ENCODE measurements around the gene MITF. TPM values are rescaled to one million over a fixed set of nuclear protein-coding genes. Genes with fewer than 3 reads are reported as not detected.
A peak's percentile ranks its signal among the peaks of the same experiment; 100 is the strongest.

Gene MITF
- total RNA-seq, 2 donors from 2014 or later = 0.28 TPM; not detected in 1

- DNase-seq (ENCODE audit: low spot score) = no peak
- Mint-ChIP-seq H3K4me3 (no peak overlapping the region), H3K9me3 (no peaks in the 10 kb centered on the region), H3K4me1 (ENCODE audit: low read depth in 2 of 2) (no peaks in the 10 kb centered on the region), H3K27me3 (no peaks in the 10 kb centered on the region), H3K27ac (no peak overlapping the region), H3K36me3 (no peaks in the 10 kb centered on the region)
- no peak for ATAC-seq
These were observed 24.1 kb upstream of the MITF start for GRCh38 chr3:69715204-69715603.

GRCh38 chr3:69716119-69716518 is 23.1 kb upstream of the MITF start:
- Mint-ChIP-seq H3K27ac (no peak overlapping the region), H3K4me3 (no peak overlapping the region), H3K9me3 (no peaks in the 10 kb centered on the region), H3K4me1 (ENCODE audit: low read depth in 2 of 2) (no peaks in the 10 kb centered on the region), H3K27me3 (no peaks in the 10 kb centered on the region), H3K36me3 (no peaks in the 10 kb centered on the region)
- DNase-seq (ENCODE audit: low spot score) = no peak
- peak in 1 of 2 donors; percentile 52 for ATAC-seq

DNA sequence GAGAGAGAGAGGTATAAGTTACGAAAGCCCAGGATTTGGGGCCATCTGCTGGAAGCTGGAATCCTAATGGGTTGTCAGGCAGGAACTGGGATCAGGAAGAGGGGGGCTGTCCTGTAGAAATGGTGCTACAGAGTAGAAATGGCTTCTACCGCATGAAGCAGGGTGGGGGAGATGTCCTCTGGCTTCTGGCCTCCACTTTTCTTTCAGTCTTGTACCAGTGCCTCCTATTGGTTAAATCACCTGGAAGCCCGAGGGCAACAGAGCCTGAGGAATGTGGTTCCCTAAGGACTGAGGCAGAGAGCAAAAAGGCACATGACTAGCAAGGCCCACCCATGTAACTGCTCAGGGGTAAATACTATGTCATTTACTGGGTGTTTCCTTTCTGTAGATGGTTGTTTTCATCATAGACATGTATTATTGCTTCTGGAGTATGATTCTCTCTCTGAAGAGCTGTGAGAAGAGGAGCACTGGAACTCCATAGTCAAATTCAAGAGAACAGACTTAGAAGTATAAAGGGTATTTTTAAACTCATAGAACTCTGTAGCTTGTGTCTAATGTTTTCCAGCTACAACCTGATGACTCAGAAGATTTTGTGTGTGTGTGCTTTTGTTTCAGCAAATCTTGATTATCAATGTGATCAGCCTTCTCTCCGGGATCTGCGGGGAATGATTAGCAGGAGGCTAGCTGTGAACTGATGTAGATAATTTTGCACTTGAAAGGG is 20.2 kb upstream of the MITF start:
- ATAC-seq = no peak

GRCh38 chr3:69719587-69720122 is 19.6 kb upstream of the MITF start:
- no peak for ATAC-seq
- no peak for DNase-seq (ENCODE audit: low spot score)
- Mint-ChIP-seq H3K4me1 (ENCODE audit: low read depth in 2 of 2) (no peaks in the 10 kb centered on the region), H3K27me3 (no peaks in the 10 kb centered on the region), H3K27ac (no peak overlapping the region), H3K36me3 (no peaks in the 10 kb centered on the region), H3K9me3 (no peaks in the 10 kb centered on the region), H3K4me3 (no peak overlapping the region)

More for the DNA sequence above, 20.2 kb upstream of the MITF start:
- Mint-ChIP-seq H3K4me3 (no peak overlapping the region), H3K9me3 (no peaks in the 10 kb centered on the region), H3K27me3 (no peaks in the 10 kb centered on the region), H3K27ac (no peak overlapping the region), H3K36me3 (no peaks in the 10 kb centered on the region), H3K4me1 (ENCODE audit: low read depth in 2 of 2) (no peaks in the 10 kb centered on the region)
- DNase-seq (ENCODE audit: low spot score) = no peak

GRCh38 chr3:69720824-69721223 is 18.4 kb upstream of the MITF start:
- no peak for ATAC-seq
- no peak overlapping the region for H3K4me3 Mint-ChIP-seq
- H3K27me3 Mint-ChIP-seq = no peaks in the 10 kb centered on the region
- no peaks in the 10 kb centered on the region for H3K9me3 Mint-ChIP-seq
- no peaks in the 10 kb centered on the region for H3K36me3 Mint-ChIP-seq
- no peaks in the 10 kb centered on the region for H3K4me1 Mint-ChIP-seq (ENCODE audit: low read depth in 2 of 2)
- DNase-seq (ENCODE audit: low spot score) = no peak
- H3K27ac Mint-ChIP-seq = no peak overlapping the region

DNA sequence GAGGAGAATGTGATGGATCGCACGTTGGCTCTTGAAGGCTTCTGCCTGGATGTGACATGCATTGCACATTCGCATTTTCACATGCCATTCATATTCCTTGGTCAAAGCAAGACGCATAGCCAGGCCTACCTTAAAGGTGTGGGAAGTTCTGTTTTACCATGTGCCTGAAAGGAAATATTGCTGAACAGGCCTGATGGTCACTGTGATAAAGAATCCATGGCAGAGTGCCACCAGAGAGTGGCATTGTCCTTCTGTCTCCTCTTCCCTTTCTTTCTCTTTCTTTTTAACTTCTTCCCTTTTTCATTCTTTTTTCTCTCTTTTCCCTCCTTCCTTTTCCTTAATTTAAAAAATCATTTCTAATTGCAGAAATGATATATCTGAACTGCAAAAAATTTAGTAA is 15.9 kb upstream of the MITF start:
- Mint-ChIP-seq H3K9me3 (no peaks in the 10 kb centered on the region), H3K4me3 (no peak overlapping the region), H3K36me3 (no peaks in the 10 kb centered on the region), H3K4me1 (ENCODE audit: low read depth in 2 of 2) (no peaks in the 10 kb centered on the region), H3K27ac (no peak overlapping the region), H3K27me3 (peaks cover 0 to 2% of the 10 kb centered on the region in 2 donors)
- ATAC-seq (no peak), DNase-seq (ENCODE audit: low spot score) (no peak)

DNA sequence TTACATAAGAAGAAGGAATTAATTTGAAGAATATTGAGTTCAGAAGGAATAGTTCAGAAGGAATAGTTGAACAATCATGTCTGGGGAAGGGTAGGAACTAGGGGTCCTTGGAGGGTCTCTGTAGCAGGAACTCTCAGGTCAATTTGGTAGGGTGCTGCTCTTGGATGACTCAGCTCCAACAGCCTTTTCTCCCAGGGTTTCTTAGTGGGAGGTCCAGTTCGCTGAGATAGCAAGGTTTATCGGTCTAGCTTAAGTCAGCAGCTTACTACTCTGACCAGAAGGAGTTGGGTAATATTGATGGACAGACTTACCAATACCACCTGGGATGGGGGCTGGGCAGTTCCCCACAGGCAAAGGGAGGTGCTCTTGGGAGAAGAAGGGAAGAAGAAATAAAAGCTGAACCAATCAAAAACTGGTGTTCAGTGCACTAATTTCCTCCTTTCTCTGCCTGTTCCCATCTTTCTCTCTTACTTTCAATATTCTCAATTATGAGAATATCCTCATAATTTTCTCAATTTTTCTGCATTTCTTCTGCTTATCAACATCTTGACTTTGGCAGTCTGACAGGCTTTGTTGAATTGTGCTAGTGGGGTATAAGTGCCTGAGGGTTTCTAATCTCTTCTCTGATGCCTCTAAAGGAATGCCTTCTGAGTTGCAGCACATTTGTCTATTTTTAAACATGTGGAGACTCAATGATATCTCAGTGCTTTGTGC is 14.4 kb upstream of the MITF start:
- Mint-ChIP-seq H3K4me3 (no peak overlapping the region), H3K27me3 (peaks cover 0 to 2% of the 10 kb centered on the region in 2 donors), H3K9me3 (no peaks in the 10 kb centered on the region), H3K4me1 (ENCODE audit: low read depth in 2 of 2) (no peaks in the 10 kb centered on the region), H3K27ac (no peak overlapping the region), H3K36me3 (no peaks in the 10 kb centered on the region)
- ATAC-seq = no peak
- DNase-seq (ENCODE audit: low spot score) = no peak

DNA sequence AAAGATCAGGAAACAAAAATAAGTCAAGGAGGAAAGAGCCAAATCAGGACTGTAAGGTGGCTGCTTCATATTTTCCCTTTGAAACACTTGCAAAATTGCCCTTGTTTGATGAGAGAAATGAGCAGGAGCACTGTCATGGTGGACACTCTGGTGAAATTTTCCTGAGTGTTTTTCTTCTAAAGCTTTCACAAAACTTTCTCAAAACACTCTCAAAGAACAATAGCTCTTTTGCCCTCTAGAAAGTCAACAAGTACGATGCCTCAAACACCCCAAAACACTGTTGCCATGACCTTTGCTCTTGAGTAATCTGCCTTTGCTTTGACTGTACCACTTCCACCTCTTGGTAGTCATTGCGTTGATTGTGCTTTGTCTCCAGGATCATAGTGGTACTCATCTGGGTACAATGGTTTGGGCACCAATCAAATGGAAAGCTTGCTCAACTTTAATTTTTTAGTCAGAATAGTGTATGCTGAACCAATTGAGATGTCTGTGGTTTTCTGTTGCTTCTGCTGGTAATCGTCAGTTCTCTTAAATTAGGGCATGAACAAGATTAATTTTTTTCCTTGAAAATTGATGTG is 13.2 kb upstream of the MITF start:
- ATAC-seq (no peak), DNase-seq (ENCODE audit: low spot score) (no peak)
- Mint-ChIP-seq H3K4me3 (no peak overlapping the region), H3K9me3 (no peaks in the 10 kb centered on the region), H3K27ac (no peak overlapping the region), H3K27me3 (peaks cover 0 to 2% of the 10 kb centered on the region in 2 donors), H3K4me1 (ENCODE audit: low read depth in 2 of 2) (no peaks in the 10 kb centered on the region), H3K36me3 (no peaks in the 10 kb centered on the region)

DNA sequence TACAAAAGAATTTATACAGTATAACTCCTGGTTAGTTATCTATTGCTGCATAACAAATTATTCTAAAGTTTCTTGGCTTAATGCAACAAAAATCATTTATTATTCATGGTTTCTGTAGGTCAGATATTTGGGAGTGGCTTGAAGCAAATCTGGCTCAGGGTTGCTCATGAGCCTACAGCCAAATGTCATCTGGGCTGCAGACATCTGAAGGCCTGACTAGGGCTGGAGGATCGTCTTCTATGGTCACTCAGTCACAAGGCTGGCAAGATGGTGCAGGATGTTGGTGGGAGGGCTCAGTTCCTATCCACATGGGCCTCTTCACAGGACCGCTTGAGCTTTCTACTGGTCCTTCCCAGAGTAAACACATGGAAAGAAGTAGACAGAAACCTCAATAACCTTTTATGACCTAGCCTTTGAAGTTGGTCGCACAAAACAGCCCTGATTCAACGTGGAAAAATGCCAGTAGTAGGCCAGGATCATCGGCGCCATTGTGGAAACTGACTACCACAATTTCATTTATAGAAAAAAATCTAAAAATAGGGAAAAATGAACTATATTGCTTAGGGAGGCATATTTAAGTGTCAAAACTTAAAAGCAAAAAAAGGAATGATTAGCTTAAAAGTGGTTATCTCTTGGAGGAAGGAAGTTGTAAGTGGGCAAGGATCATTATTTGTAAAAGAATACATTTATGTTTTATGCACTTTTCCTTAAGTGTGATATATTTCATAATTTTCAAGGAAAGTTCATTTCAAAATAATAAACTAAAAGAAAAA is 9.9 kb upstream of the MITF start:
- H3K4me3 Mint-ChIP-seq = no peak overlapping the region
- no peak overlapping the region for H3K27ac Mint-ChIP-seq
- no peak for ATAC-seq
- H3K36me3 Mint-ChIP-seq = no peaks in the 10 kb centered on the region
- no peak for DNase-seq (ENCODE audit: low spot score)
- peaks cover 6 to 7% of the 10 kb centered on the region in 2 donors for H3K27me3 Mint-ChIP-seq
- no peaks in the 10 kb centered on the region for H3K4me1 Mint-ChIP-seq (ENCODE audit: low read depth in 2 of 2)
- no peaks in the 10 kb centered on the region for H3K9me3 Mint-ChIP-seq

DNA sequence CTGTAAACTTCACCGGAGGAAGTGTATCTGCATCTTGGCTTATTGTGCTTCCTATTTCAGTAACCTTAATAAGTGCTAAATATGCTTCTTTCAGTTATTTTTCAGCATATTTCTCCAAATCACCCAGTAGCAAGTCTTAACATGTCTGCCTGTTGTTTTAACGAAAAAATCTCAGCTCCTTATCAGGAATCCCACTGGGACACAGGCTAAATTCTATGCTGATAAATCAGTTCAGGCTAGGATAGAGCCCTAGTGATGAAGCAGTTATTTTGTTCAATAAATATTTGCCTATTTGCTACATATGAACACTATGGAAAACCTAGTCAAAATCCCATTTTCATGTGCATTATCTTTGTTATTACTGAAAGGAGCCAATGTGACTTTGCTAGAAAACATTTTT is 8.2 kb upstream of the MITF start:
- H3K27me3 Mint-ChIP-seq = peaks cover 6 to 13% of the 10 kb centered on the region in 2 donors
- ATAC-seq = no peak
- H3K27ac Mint-ChIP-seq = no peak overlapping the region
- H3K4me1 Mint-ChIP-seq (ENCODE audit: low read depth in 2 of 2) = no peaks in the 10 kb centered on the region
- no peak overlapping the region for H3K4me3 Mint-ChIP-seq
- no peaks in the 10 kb centered on the region for H3K9me3 Mint-ChIP-seq
- DNase-seq (ENCODE audit: low spot score) = no peak
- no peaks in the 10 kb centered on the region for H3K36me3 Mint-ChIP-seq

DNA sequence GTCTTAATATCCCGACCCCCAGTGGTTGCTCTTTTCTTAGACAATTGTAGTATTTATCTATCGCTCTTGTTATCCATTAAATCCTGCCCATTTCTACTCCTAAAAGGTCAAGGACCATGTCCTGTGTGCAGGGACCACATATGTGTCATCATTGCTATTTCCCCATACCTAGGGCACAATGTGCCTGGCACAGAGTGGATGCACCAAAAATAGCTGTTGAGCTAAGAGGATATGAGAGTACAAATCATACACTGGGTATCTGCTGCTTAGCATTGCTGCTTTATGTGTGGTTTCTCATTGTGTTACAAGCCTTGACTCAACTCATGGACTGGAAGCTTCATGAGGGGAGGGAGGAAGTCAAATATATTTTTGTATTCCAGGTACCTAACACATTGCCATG is 3.4 kb upstream of the MITF start:
- Mint-ChIP-seq H3K4me3 (no peak overlapping the region), H3K27ac (no peak overlapping the region), H3K9me3 (no peaks in the 10 kb centered on the region), H3K36me3 (no peaks in the 10 kb centered on the region), H3K4me1 (ENCODE audit: low read depth in 2 of 2) (no peaks in the 10 kb centered on the region), H3K27me3 (peaks cover 30 to 31% of the 10 kb centered on the region in 2 donors)
- ATAC-seq (no peak), DNase-seq (ENCODE audit: low spot score) (no peak)

GRCh38 chr3:69737392-69737791 is 1.9 kb upstream of the MITF start:
- Mint-ChIP-seq H3K9me3 (no peaks in the 10 kb centered on the region), H3K4me3 (no peak overlapping the region), H3K4me1 (ENCODE audit: low read depth in 2 of 2) (no peaks in the 10 kb centered on the region), H3K27ac (no peak overlapping the region), H3K27me3 (peaks cover 37 to 43% of the 10 kb centered on the region in 2 donors), H3K36me3 (no peaks in the 10 kb centered on the region)
- ATAC-seq (no peak), DNase-seq (ENCODE audit: low spot score) (no peak)

DNA sequence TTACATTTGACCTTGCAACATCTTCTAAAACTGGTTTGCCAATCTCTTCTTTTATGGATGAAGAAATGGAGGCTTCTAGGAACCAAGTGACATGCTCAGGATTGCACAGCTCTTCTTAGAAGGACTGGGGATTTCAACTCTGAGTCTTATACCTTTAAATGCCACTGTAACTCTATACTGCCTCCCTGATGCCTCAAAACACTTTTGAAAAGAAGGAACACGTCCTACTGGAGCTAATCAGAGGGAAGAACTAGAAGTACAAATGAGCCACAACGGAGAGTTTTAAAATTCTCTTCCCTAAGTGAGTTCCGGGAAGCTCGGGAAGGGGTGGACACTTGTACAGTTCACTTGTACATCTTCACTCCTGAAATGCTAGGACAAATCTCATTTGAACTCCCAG is 949 bp upstream of the MITF start:
- no peaks in the 10 kb centered on the region for H3K9me3 Mint-ChIP-seq
- H3K4me3 Mint-ChIP-seq = no peak overlapping the region
- no peak overlapping the region for H3K27ac Mint-ChIP-seq
- DNase-seq (ENCODE audit: low spot score) (no peak), ATAC-seq (no peak)
- H3K27me3 Mint-ChIP-seq = peaks cover 32 to 39% of the 10 kb centered on the region in 2 donors
- H3K36me3 Mint-ChIP-seq = no peaks in the 10 kb centered on the region
- no peaks in the 10 kb centered on the region for H3K4me1 Mint-ChIP-seq (ENCODE audit: low read depth in 2 of 2)

GRCh38 chr3:69738859-69739203 is 433 bp upstream of the MITF start:
- no peak overlapping the region for H3K4me3 Mint-ChIP-seq
- ATAC-seq (no peak), DNase-seq (ENCODE audit: low spot score) (no peak)
- no peaks in the 10 kb centered on the region for H3K4me1 Mint-ChIP-seq (ENCODE audit: low read depth in 2 of 2)
- H3K36me3 Mint-ChIP-seq = no peaks in the 10 kb centered on the region
- H3K9me3 Mint-ChIP-seq = no peaks in the 10 kb centered on the region
- no peak overlapping the region for H3K27ac Mint-ChIP-seq
- peaks cover 32 to 37% of the 10 kb centered on the region in 2 donors for H3K27me3 Mint-ChIP-seq
